Kidney (tissue), 22 donors: Measurements from ENCODE around the gene DCHS2. TPM values are rescaled to one million over a fixed set of nuclear protein-coding genes. Genes with fewer than 3 reads are reported as not detected.

Experiments
- DNase-seq, 5 donors: peaks; one replicate each; pipeline ENCODE4 v3.0.0-alpha.2; 2013 to 2020
- FAIRE-seq: peaks from 2 replicates; lab custom pipeline; 2012; peaks lifted over from hg19 to GRCh38; lab: Jason Lieb, UNC
- H3K27ac ChIP-seq, 2 donors: one replicate each; pipeline ENCODE4 v1.7.0; 2013; ENCODE audit warnings: low read depth in 2 of 2, low read length in 2 of 2, inconsistent platforms in 1 of 2
- H3K27me3 ChIP-seq: one replicate; pipeline ENCODE4 v1.7.1; 2013; ENCODE audit warnings: low read length, inconsistent platforms; ENCODE audit not compliant: control insufficient read depth, insufficient read depth
- H3K36me3 ChIP-seq, 3 donors: one replicate each; pipeline versions ENCODE4 v1.7.0 to v1.7.1; 2013; ENCODE audit warnings: low read length in 3 of 3, control low read depth in 1 of 3, inconsistent platforms in 1 of 3; ENCODE audit not compliant: insufficient read depth in 3 of 3, control insufficient read depth in 2 of 3
- H3K4me1 ChIP-seq, 3 donors: one replicate each; pipeline versions ENCODE4 v1.7.0 to v1.7.1; 2013; ENCODE audit warnings: low read length in 3 of 3, inconsistent platforms in 1 of 3, low read depth in 1 of 3; ENCODE audit not compliant: control insufficient read depth in 2 of 3, insufficient read depth in 2 of 3
- H3K4me3 ChIP-seq, 3 donors: one replicate each; pipeline versions ENCODE4 v1.7.0 to v1.8.1; 2013; ENCODE audit warnings: low read length in 3 of 3, control low read depth in 1 of 3, inconsistent platforms in 1 of 3
- H3K9ac ChIP-seq, 3 donors: one replicate each; pipeline versions ENCODE4 v1.7.0 to v1.7.1; 2013; ENCODE audit warnings: low read length in 3 of 3, control low read depth in 1 of 3, inconsistent platforms in 1 of 3
- H3K9me3 ChIP-seq, 3 donors: one replicate each; pipeline versions ENCODE4 v1.7.0 to v1.7.1; 2013; ENCODE audit warnings: low read length in 3 of 3, control low read depth in 1 of 3, inconsistent platforms in 1 of 3; ENCODE audit not compliant: control insufficient read depth in 2 of 3, insufficient read depth in 1 of 3
- intact Hi-C: fragments of 100-400 bp; cut with DNase I; formaldehyde crosslinking; loops from one replicate; pipeline ENCODE4 v1.11.1; 2022
- long read RNA-seq, 10 donors: library from polyadenylated mRNA in 1 of 10; unstranded in 1 of 10; transcript quantifications; one replicate each; pipeline ENCODE4 v2.0.0 and lab custom pipeline, GENCODE V29; 2021 to 2026
- polyA plus RNA-seq: library from polyadenylated mRNA; stranded (reverse); fragments of 350-450 nt; fragmentation: Illumina TruSeq; extraction: RNeasy Lipid Tissue Mini Kit (QIAGEN cat#74804); gene quantifications from one replicate; pipeline ENCODE4 v1.2.3, GENCODE V29; 2014; ENCODE audit warnings: low read depth, low replicate concordance; ENCODE audit not compliant: insufficient read depth
- total RNA-seq: library from RNA; stranded (reverse); fragmentation: NEBNext Ultra II Directional; extraction: Animal tissue kit (Norgen Biotek cat#: 25700); gene quantifications from one replicate; pipeline ENCODE4 v1.2.1, GENCODE V29; 2021
- TF ChIP-seq, protein P1 (sequence below): IDR thresholded peaks from 3 replicates; pipeline ENCODE4 v1.5.1; 2012; ENCODE audit warnings: mild to moderate bottlenecking, moderate library complexity, borderline replicate concordance; ENCODE audit not compliant: insufficient read depth; ENCODE audit errors: extremely low read depth
- donor health status: control.
- donor health status: control.
- donor health status: control.
- donor health status: control.
- donor health status: control.
- donor health status: DM: yes; HTN: yes; CAD: no.
- donor health status: Normal renal cell carcinoma (clear cell type).

The DCHS2 gene, protein sequence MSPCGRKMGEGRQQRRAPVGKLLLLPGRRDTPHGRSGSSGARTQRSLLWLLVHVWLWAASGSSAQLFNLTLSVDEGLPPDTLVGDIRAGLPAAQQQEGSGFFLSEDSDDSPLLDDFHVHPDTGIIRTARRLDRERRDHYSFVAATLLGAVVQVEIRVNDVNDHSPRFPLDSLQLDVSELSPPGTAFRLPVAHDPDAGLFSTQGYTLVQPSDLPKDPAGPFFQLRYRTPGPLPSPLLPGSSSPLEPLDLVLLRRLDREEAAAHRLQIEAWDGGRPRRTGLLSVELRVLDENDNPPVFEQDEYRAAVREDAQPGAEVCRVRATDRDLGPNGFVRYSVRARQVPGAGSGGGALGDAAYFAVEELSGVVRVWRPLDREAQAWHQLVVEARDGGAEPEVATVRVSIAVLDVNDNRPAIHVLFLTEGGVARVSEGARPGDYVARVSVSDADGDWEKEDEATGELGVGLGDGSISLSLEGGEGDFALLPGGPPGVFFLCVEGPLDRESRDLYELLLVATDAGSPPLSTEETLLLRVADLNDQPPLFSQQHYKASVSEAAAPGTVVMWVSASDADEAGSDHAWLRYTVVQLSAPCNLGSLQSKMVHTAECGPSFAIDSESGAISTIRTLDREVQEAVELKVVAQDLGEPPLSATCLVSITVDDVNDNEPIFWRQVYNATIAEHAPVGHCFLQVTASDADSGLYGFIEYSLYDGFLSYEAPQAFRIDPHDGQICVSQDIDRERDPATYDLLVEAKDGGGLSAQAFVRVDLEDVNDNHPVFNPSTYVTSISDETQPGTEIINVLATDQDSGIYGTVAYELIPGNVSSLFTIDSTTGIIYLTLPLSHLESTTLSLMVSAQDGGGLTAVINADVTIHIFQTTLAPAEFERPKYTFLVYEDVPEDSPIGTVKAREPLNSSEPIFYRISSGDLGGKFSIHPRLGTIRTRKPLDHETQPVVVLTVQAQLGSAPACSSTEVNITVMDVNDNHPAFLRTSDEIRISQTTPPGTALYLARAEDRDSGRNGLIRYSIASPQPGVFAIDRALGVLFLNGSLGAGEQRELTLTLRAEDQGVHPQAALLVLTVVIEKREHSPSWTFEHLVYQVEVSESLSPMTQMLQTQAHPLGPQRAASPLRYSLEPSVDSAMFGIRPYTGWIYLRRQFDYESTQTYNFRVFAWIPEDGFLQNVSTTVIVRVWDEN (N-terminal part only)
- total RNA-seq (0.47 TPM), polyA plus RNA-seq (not detected)
- long read RNA-seq, donor 1: 0 reads
- long read RNA-seq, donor 2: 0 reads
- long read RNA-seq, donor 3: 0 reads
- long read RNA-seq, donor 4: 0 reads
- long read RNA-seq, donor 5: 0 reads
- long read RNA-seq, donor 6: 0 reads
- long read RNA-seq, donor 7, partial matches to known transcripts: 0 of 1 reads
- long read RNA-seq, donor 7, other reads (novel, unspliced or antisense): 1 of 1 reads
- long read RNA-seq, donor 8: 0 reads
- long read RNA-seq, donor 9: 0 reads
- long read RNA-seq, donor 10: 0 reads

DNA sequence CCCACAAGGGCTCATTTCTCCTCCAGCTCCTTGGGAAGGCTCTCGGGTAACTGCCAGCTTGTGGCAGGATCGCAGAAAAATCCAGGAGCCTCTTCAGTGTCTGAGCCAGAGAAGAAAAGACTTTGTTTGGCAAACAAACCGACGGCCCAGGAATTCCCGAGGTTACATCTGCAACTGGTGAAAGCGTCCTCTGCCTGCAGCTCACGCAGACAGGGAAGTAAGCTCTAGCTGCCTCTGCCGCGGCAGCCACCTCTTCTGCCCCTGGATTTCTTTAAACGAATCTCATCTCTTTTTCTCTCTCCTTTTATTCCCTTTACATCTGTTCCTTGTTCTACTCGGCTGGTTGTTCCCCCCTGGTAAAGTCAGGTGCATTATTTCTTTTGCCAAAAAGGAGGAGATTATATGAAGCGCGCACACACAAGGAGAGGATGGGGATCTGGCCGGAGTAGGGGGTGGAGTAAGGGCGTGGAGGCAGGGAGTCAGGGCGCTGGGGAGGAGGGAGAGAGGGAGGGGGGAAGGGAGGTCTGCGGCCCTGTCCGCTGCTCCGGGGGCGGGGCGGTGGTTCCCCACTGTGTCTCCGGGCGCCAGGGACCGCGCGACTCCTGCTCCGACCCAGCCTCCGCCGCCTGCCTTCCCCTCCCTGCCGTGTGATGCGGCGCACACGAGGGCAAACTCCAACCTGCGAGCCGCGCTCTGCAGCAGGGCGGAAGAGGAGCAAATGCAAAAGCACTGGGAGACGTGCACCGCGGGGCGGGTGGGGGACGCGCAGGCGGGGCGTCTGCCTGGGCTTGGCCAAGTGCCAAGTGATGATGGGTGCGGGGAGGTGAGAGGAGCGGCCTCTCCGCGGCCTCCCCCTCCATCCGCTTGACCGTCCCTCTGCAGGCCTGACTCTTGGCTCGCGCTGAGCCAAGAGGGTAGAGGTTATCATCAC, at the start of gene DCHS2:
Gene DCHS2, minus strand, starts transcription at position 459 of the 931 bp plus-strand sequence. Its CDS starts 444 bp downstream, at position 15.
- H3K4me1 ChIP-seq: peaks cover 0 to 7% (median 3%) of the 10 kb centered on the region in 3 donors
- DNase-seq (peak; percentile 76 to 90 (median 80)), FAIRE-seq (no peak)
- TF ChIP-seq, protein P1, sequence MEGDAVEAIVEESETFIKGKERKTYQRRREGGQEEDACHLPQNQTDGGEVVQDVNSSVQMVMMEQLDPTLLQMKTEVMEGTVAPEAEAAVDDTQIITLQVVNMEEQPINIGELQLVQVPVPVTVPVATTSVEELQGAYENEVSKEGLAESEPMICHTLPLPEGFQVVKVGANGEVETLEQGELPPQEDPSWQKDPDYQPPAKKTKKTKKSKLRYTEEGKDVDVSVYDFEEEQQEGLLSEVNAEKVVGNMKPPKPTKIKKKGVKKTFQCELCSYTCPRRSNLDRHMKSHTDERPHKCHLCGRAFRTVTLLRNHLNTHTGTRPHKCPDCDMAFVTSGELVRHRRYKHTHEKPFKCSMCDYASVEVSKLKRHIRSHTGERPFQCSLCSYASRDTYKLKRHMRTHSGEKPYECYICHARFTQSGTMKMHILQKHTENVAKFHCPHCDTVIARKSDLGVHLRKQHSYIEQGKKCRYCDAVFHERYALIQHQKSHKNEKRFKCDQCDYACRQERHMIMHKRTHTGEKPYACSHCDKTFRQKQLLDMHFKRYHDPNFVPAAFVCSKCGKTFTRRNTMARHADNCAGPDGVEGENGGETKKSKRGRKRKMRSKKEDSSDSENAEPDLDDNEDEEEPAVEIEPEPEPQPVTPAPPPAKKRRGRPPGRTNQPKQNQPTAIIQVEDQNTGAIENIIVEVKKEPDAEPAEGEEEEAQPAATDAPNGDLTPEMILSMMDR: no peak
- H3K9me3 ChIP-seq: no peaks in the 10 kb centered on the region
- H3K36me3 ChIP-seq: no peaks in the 10 kb centered on the region
- no peak within 1 kb of the TSS for H3K27ac ChIP-seq
- H3K27me3 ChIP-seq: peaks cover 4% of the 10 kb centered on the region
- peak within 1 kb of the TSS; percentile 52 to 56 (median 55) for H3K4me3 ChIP-seq
- H3K9ac ChIP-seq: peak within 1 kb of the TSS in 1 of 3 donors; percentile 24
- intact Hi-C loops: no loop called here

DNA sequence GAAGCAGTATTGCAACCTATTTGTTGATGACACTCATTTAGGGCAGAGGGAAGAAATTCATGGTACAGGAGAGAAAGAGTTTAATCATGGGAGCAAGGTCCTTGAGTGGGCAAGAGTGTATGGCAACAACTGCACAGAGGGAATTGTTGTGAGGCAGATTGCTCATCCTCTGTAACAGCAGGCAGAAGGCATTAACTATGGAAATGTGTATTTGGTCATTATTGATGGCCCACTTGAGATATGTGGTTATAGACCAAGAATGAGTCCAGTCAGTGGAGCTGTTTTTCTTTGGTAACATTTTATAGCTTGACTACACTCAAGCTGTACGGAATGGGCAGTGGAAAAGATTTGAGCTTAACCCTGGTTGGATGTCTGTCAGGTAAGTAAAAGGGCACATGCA, 42.7 kb upstream of the DCHS2 start:
- FAIRE-seq: no peak
- Histone ChIP-seq H3K36me3 (peaks cover 7 to 18% (median 14%) of the 10 kb centered on the region in 3 donors), H3K4me1 (no peaks in the 10 kb centered on the region), H3K4me3 (no peak overlapping the region), H3K27me3 (no peaks in the 10 kb centered on the region), H3K27ac (no peak overlapping the region), H3K9me3 (no peaks in the 10 kb centered on the region), H3K9ac (no peak overlapping the region)
- intact Hi-C loops: no loop called here
- no peak for DNase-seq
- TF ChIP-seq, protein P1: no peak
